ENCODE measurements around the gene DCAF5.

DCAF5 gene

GRCh38 chr14:69087061-69087461, 65.9 kb downstream of the DCAF5 start:
- no peaks in the 10 kb centered on the region for H3K9me3 ChIP-seq (replicated peaks; ENCODE audit: insufficient read depth, low read length)
- no peaks in the 10 kb centered on the region for H4K20me1 ChIP-seq (ENCODE audit: insufficient read depth, low read length)
- TF ChIP-seq CTCF (IDR thresholded peaks at IDR 0.05; ENCODE audit: low read length) (no peak), EZH2 (optimal IDR thresholded peaks at IDR 0.05; ENCODE audit: low read depth, low read length) (no peak), EZH2phosphoT487 (IDR thresholded peaks at IDR 0.05; ENCODE audit: low read length) (no peak)
- H3K4me2 ChIP-seq (ENCODE audit: low read depth, low read length) = no peak overlapping the region
- H3K36me3 ChIP-seq (replicated peaks; ENCODE audit: insufficient read depth, low read length) = no peaks in the 10 kb centered on the region
- H2AFZ ChIP-seq (ENCODE audit: low read length) = no peak overlapping the region
- H3K27ac ChIP-seq (ENCODE audit: low read length) = no peak overlapping the region
- no peak overlapping the region for H3K4me3 ChIP-seq (ENCODE audit: low read length)
- H3K27me3 ChIP-seq (replicated peaks; ENCODE audit: insufficient read depth, low read length) = no peaks in the 10 kb centered on the region
- no peaks in the 10 kb centered on the region for H3K4me1 ChIP-seq (ENCODE audit: low read length)
- H3K9me2 ChIP-seq (replicated peaks; ENCODE audit: insufficient read depth, low read length) = no peaks in the 10 kb centered on the region
- DNase-seq = no peak
- no peak overlapping the region for H3K9ac ChIP-seq (ENCODE audit: low read length)
- no peaks in the 10 kb centered on the region for H3F3A ChIP-seq (ENCODE audit: insufficient read depth, low read length)
- H3K79me2 ChIP-seq (ENCODE audit: low read length) = no peaks in the 10 kb centered on the region

- Histone ChIP-seq H4K20me1 (ENCODE audit: insufficient read depth, low read length) (no peaks in the 10 kb centered on the region), H3F3A (ENCODE audit: insufficient read depth, low read length) (no peaks in the 10 kb centered on the region), H3K4me3 (ENCODE audit: low read length) (no peak overlapping the region), H3K9me2 (replicated peaks; ENCODE audit: insufficient read depth, low read length) (no peaks in the 10 kb centered on the region), H3K36me3 (replicated peaks; ENCODE audit: insufficient read depth, low read length) (no peaks in the 10 kb centered on the region), H3K79me2 (ENCODE audit: low read length) (no peaks in the 10 kb centered on the region), H3K27ac (ENCODE audit: low read length) (no peak overlapping the region), H3K4me2 (ENCODE audit: low read depth, low read length) (no peak overlapping the region), H3K27me3 (replicated peaks; ENCODE audit: insufficient read depth, low read length) (no peaks in the 10 kb centered on the region), H3K4me1 (ENCODE audit: low read length) (no peaks in the 10 kb centered on the region), H2AFZ (ENCODE audit: low read length) (no peak overlapping the region), H3K9me3 (replicated peaks; ENCODE audit: insufficient read depth, low read length) (no peaks in the 10 kb centered on the region), H3K9ac (ENCODE audit: low read length) (no peak overlapping the region)
- DNase-seq = no peak
- no peak for TF ChIP-seq EZH2phosphoT487 (IDR thresholded peaks at IDR 0.05; ENCODE audit: low read length)
- no peak for TF ChIP-seq EZH2 (optimal IDR thresholded peaks at IDR 0.05; ENCODE audit: low read depth, low read length)
- no peak for TF ChIP-seq CTCF (IDR thresholded peaks at IDR 0.05; ENCODE audit: low read length)
These were observed 66.4 kb downstream of the DCAF5 start for GRCh38 chr14:69086537-69086936.

GRCh38 chr14:69084023-69084422, 68.9 kb downstream of the DCAF5 start:
- Histone ChIP-seq H3K4me1 (ENCODE audit: low read length) (no peaks in the 10 kb centered on the region), H4K20me1 (ENCODE audit: insufficient read depth, low read length) (no peaks in the 10 kb centered on the region), H3K4me3 (ENCODE audit: low read length) (no peak overlapping the region), H3K79me2 (ENCODE audit: low read length) (no peaks in the 10 kb centered on the region), H3K27ac (ENCODE audit: low read length) (no peak overlapping the region), H3K9me3 (replicated peaks; ENCODE audit: insufficient read depth, low read length) (no peaks in the 10 kb centered on the region), H3F3A (ENCODE audit: insufficient read depth, low read length) (no peaks in the 10 kb centered on the region), H3K36me3 (replicated peaks; ENCODE audit: insufficient read depth, low read length) (no peaks in the 10 kb centered on the region), H3K9me2 (replicated peaks; ENCODE audit: insufficient read depth, low read length) (no peaks in the 10 kb centered on the region), H3K9ac (ENCODE audit: low read length) (no peak overlapping the region), H3K27me3 (replicated peaks; ENCODE audit: insufficient read depth, low read length) (no peaks in the 10 kb centered on the region), H2AFZ (ENCODE audit: low read length) (no peak overlapping the region), H3K4me2 (ENCODE audit: low read depth, low read length) (no peak overlapping the region)
- TF ChIP-seq EZH2 (optimal IDR thresholded peaks at IDR 0.05; ENCODE audit: low read depth, low read length) = no peak
- TF ChIP-seq CTCF (IDR thresholded peaks at IDR 0.05; ENCODE audit: low read length) = no peak
- TF ChIP-seq EZH2phosphoT487 (IDR thresholded peaks at IDR 0.05; ENCODE audit: low read length) = no peak
- no peak for DNase-seq

All from MM.1S (cell line).